Measurements from ENCODE around the gene FEZF1. TPM values are rescaled to one million over a fixed set of nuclear protein-coding genes. Genes with fewer than 3 reads are reported as not detected.

Gene FEZF1
- total RNA-seq, 1 donor from 2014 or later, result not detected

- Mint-ChIP-seq H3K4me1 (ENCODE audit: low read depth) (peaks cover 2% of the 10 kb centered on the region), H3K4me3 (ENCODE audit: low read depth) (no peak overlapping the region), H3K27me3 (ENCODE audit: low read depth) (peaks cover 68% of the 10 kb centered on the region)
Measured at GRCh38 chr7:122315507-122316466, 11.2 kb upstream of the FEZF1 start.

DNA sequence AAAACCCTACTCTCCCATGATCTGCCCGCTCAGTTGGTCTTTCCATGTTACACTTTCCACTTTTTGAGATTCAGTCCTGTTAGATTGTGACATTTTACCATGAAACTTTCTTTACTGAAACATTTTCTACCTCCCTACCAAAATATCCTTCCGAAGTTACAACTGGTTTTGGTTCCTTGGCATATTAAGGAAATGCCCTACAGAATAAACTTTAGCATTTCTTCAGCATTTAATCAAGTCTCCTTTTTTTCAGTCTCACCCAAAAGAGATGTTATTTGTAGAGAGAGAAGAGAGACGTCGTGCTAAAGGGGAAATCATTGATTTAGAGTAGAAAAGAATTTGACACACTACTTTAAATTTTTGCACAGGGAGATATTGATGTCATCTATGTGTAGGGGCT lies 9.7 kb upstream of the FEZF1 start:
- intact Hi-C loops (cut with micrococcal nuclease), result no loop called here
- Mint-ChIP-seq H3K4me1 (ENCODE audit: low read depth) (peaks cover 2% of the 10 kb centered on the region), H3K27ac (no peak overlapping the region), H3K4me3 (ENCODE audit: low read depth) (no peak overlapping the region), H3K36me3 (ENCODE audit: low read depth) (no peaks in the 10 kb centered on the region), H3K27me3 (ENCODE audit: low read depth) (peaks cover 77% of the 10 kb centered on the region), H3K9me3 (no peaks in the 10 kb centered on the region)
- DNase-seq (ENCODE audit: low spot score), result no peak

More at GRCh38 chr7:122315507-122316466, 11.2 kb upstream of the FEZF1 start:
- no peaks in the 10 kb centered on the region for H3K9me3 Mint-ChIP-seq
- H3K27ac Mint-ChIP-seq, result no peak overlapping the region
- intact Hi-C loops (cut with micrococcal nuclease), result loop anchor here (1.0 to 2.0 kb wide), 2 partner anchors 8 to 13 kb away; no protein-coding TSS in a partner anchor
- no peaks in the 10 kb centered on the region for H3K36me3 Mint-ChIP-seq (ENCODE audit: low read depth)
- DNase-seq (ENCODE audit: low spot score), result no peak

GRCh38 chr7:122312789-122313188 lies 8.2 kb upstream of the FEZF1 start:
- peaks cover 2% of the 10 kb centered on the region for H3K4me1 Mint-ChIP-seq (ENCODE audit: low read depth)
- no peaks in the 10 kb centered on the region for H3K36me3 Mint-ChIP-seq (ENCODE audit: low read depth)
- no peaks in the 10 kb centered on the region for H3K9me3 Mint-ChIP-seq
- DNase-seq (ENCODE audit: low spot score), result no peak
- no peak overlapping the region for H3K4me3 Mint-ChIP-seq (ENCODE audit: low read depth)
- intact Hi-C loops (cut with micrococcal nuclease), result no loop called here
- H3K27me3 Mint-ChIP-seq (ENCODE audit: low read depth), result peaks cover 80% of the 10 kb centered on the region
- H3K27ac Mint-ChIP-seq, result no peak overlapping the region

DNA sequence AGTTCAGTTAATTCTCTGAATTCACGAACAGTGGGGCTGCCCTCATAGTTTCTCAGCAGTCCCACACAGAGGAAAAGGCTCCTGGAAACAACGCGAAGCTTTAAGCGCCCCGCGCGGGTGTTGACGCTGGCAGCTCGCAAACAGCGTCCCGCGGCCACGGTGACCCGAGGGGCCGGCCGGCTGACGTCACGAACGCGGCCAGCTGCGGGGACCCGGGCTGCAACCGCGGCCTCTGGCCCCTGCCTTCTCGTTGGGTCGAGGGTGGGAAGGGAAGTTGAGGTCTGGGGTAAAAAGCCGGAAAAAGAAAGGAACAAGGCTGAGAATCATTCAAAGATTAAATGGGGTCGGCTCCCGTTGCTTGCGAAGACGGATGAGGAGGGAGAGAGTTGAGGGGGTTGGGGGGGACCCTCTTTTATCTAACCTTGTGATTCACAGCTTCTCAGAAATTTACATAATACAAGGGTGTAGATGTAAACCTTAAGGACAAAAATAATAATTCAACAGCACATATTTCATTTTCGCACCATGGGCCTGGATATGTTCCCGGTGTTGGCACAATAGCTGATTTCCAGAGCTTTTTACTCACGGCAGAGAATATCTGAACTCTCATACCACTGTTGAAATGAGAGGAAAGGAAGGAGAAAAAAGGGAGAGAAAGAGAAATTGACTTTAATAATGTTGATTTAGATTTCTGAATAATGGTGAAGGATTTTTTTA lies 7.3 kb upstream of the FEZF1 start:
- H3K27me3 Mint-ChIP-seq (ENCODE audit: low read depth), result peaks cover 81% of the 10 kb centered on the region
- intact Hi-C loops (cut with micrococcal nuclease), result no loop called here
- no peak for DNase-seq (ENCODE audit: low spot score)
- H3K36me3 Mint-ChIP-seq (ENCODE audit: low read depth), result no peaks in the 10 kb centered on the region
- H3K9me3 Mint-ChIP-seq, result no peaks in the 10 kb centered on the region
- no peak overlapping the region for H3K4me3 Mint-ChIP-seq (ENCODE audit: low read depth)
- no peak overlapping the region for H3K27ac Mint-ChIP-seq
- peaks cover 2% of the 10 kb centered on the region for H3K4me1 Mint-ChIP-seq (ENCODE audit: low read depth)

GRCh38 chr7:122311050-122311700 lies 6.6 kb upstream of the FEZF1 start:
- intact Hi-C loops (cut with micrococcal nuclease), result no loop called here
- H3K4me3 Mint-ChIP-seq (ENCODE audit: low read depth), result no peak overlapping the region
- H3K27me3 Mint-ChIP-seq (ENCODE audit: low read depth), result peaks cover 81% of the 10 kb centered on the region

DNA sequence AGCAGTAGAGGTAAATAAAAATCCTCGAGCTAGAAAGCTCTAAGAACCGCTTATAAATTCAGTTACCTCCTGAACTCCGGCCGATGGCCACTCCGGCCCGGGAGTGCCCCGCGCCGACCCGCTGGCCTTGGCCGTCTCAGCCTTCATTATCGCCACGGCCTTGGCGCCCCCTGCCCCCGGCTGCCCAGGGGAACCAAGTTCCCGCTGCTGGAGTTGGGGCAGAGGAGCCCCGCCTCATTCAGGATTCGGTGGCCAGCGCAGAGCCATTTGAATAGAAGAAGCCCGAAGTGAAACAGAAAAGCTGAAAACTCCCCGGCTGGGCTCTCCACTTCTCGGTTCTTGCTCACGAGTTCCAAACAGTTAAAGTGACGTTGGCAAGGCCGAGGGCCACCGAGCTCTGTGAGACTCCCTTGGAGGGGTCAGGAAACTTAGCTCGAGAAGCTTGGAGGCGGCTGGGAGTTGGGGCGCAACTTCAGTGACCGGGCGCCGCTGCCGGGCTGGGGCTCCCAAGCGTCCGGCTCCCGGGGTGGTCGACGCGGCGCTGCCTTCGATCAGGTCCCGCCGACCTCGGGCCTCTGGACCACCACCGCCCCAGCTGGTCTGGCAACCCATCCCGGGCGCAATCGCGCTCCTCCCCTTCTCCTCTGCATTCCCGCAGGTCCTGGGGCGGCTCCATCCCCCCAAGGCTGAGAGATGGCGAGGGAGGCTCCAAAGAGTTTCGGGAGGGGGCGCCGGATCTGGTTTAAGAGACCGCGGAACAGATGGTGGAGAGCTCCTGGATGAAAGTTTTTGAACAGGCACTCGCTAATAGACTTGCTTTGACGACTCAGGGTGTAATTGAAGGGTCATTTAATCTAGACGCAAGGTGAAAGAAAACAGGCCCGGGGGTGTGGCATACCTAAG lies 5.8 kb upstream of the FEZF1 start:
- Mint-ChIP-seq H3K4me3 (ENCODE audit: low read depth) (no peak overlapping the region), H3K27ac (no peak overlapping the region), H3K4me1 (ENCODE audit: low read depth) (peaks cover 2% of the 10 kb centered on the region), H3K36me3 (ENCODE audit: low read depth) (no peaks in the 10 kb centered on the region), H3K27me3 (ENCODE audit: low read depth) (peaks cover 81% of the 10 kb centered on the region), H3K9me3 (no peaks in the 10 kb centered on the region)
- DNase-seq (ENCODE audit: low spot score), result no peak
- intact Hi-C loops (cut with micrococcal nuclease), result no loop called here

More at GRCh38 chr7:122311050-122311700, 6.6 kb upstream of the FEZF1 start:
- H3K4me1 Mint-ChIP-seq (ENCODE audit: low read depth), result peaks cover 2% of the 10 kb centered on the region
- no peak for DNase-seq (ENCODE audit: low spot score)
- no peak overlapping the region for H3K27ac Mint-ChIP-seq
- H3K36me3 Mint-ChIP-seq (ENCODE audit: low read depth), result no peaks in the 10 kb centered on the region
- no peaks in the 10 kb centered on the region for H3K9me3 Mint-ChIP-seq

DNA sequence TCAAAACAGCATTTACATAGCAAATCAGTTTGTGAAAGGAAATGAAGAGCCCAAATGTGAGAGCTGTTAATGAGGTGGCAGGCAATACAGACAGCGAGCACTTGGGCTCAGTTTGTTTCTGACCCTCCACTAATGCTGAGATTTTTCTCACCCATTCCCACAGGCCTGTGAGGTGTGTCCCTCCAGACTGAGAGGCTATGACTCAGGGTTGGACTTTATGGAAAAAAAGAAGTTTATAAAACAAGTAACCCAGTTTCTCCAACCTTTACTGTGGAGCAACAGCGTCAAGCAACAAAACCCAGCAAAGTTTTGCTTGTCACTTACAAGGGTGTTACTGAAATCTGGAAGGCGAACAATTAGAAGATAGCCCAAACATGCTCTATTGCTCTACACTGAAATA lies 4.9 kb upstream of the FEZF1 start:
- Mint-ChIP-seq H3K36me3 (ENCODE audit: low read depth) (no peaks in the 10 kb centered on the region), H3K4me1 (ENCODE audit: low read depth) (peaks cover 2% of the 10 kb centered on the region), H3K9me3 (no peaks in the 10 kb centered on the region), H3K27ac (no peak overlapping the region), H3K27me3 (ENCODE audit: low read depth) (peaks cover 80% of the 10 kb centered on the region), H3K4me3 (ENCODE audit: low read depth) (no peak overlapping the region)
- DNase-seq (ENCODE audit: low spot score), result no peak
- intact Hi-C loops (cut with micrococcal nuclease), result loop anchor here (10.0 kb wide), 1 partner anchor 435 kb away; the partner anchor contains the start of gene PTPRZ1

DNA sequence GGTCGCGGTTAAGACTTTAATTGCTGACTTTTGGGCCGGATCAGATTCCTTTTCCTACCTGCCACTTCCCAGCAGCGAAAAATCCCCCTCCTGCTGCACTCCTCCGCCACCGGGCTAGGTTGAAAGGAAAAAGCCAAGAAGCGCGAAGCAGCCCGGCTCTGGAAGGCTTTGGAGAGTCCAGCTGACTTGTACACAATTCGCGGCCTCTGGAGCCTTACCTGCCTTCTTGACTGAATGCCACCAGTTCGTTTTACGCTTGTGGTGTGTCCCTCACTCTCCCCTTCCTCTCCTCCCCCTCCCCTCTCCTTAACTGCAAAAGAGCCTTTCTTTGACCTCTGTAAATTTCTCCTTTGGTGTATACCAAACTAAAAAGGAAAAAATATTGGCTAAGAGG lies 2.7 kb upstream of the FEZF1 start:
- Mint-ChIP-seq H3K9me3 (no peaks in the 10 kb centered on the region), H3K4me3 (ENCODE audit: low read depth) (no peak overlapping the region), H3K36me3 (ENCODE audit: low read depth) (no peaks in the 10 kb centered on the region), H3K27ac (no peak overlapping the region), H3K27me3 (ENCODE audit: low read depth) (peaks cover 85% of the 10 kb centered on the region), H3K4me1 (ENCODE audit: low read depth) (peaks cover 2% of the 10 kb centered on the region)
- intact Hi-C loops (cut with micrococcal nuclease), result loop anchor here (1.0 to 10.0 kb wide), 2 partner anchors 9 to 432 kb away; partner anchors contain the start of gene PTPRZ1
- no peak for DNase-seq (ENCODE audit: low spot score)

DNA sequence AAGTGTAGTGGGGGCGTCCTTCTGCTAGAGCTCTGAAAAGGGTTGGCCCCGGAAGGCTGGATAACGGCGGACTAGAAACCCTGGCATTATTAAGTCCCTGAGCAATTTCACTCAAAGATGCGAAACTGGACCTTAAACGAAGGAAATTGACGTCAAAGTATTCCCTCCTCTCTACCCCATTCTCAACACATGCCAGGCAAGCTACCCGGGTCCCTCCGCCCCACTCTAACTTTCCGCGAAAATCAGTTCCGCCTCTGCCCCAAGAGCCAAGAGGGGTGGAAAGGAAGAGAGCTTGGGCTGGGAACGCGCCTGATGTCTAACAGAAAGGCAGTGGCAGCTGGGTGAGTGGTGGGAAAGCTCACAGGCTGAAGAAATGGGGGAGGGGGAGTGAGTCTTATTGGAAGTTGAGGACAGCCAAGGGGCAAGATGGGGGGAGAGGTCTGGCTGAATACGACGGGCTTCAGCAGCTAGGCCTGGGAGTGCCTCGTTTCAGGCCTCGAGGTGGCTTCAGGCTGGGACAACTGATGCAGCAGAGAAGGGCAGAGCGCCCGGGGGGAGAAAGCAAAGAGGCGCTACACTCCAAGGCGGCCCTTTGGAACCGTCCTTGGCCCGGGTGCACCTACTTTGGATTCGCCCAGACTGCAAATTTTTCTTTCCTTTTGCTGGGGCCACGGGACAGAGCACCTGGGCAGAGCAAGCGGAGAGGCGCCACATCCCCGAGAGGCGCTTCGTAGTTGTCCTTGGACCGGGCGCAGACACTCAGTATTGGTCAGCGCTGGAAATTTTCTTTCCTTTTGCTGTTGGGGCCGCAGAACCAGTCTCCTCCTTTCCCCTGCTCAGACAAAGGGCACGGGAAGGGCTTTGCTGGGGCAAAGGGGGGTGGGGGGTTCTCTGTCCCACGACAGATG lies 2.0 kb upstream of the FEZF1 start:
- intact Hi-C loops (cut with micrococcal nuclease), result loop anchor here (1.0 to 10.0 kb wide), 2 partner anchors 10 to 432 kb away; partner anchors contain the start of gene PTPRZ1
- Mint-ChIP-seq H3K27ac (no peak overlapping the region), H3K36me3 (ENCODE audit: low read depth) (no peaks in the 10 kb centered on the region), H3K4me3 (ENCODE audit: low read depth) (no peak overlapping the region), H3K9me3 (no peaks in the 10 kb centered on the region), H3K27me3 (ENCODE audit: low read depth) (peaks cover 83% of the 10 kb centered on the region), H3K4me1 (ENCODE audit: low read depth) (peaks cover 2% of the 10 kb centered on the region)
- no peak for DNase-seq (ENCODE audit: low spot score)

- H3K36me3 Mint-ChIP-seq (ENCODE audit: low read depth), result no peaks in the 10 kb centered on the region
- H3K9me3 Mint-ChIP-seq, result no peaks in the 10 kb centered on the region
- H3K4me3 Mint-ChIP-seq (ENCODE audit: low read depth), result no peak overlapping the region
- H3K4me1 Mint-ChIP-seq (ENCODE audit: low read depth), result no peaks in the 10 kb centered on the region
- DNase-seq (ENCODE audit: low spot score), result no peak
- H3K27me3 Mint-ChIP-seq (ENCODE audit: low read depth), result peaks cover 83% of the 10 kb centered on the region
- no peak overlapping the region for H3K27ac Mint-ChIP-seq
- intact Hi-C loops (cut with micrococcal nuclease), result loop anchor here (10.0 kb wide), 1 partner anchor 431 kb away; the partner anchor contains the start of gene PTPRZ1
Measured at GRCh38 chr7:122305475-122306319, 1.1 kb upstream of the FEZF1 start.
